ENCODE measurements around the gene RNF224.

DNA sequence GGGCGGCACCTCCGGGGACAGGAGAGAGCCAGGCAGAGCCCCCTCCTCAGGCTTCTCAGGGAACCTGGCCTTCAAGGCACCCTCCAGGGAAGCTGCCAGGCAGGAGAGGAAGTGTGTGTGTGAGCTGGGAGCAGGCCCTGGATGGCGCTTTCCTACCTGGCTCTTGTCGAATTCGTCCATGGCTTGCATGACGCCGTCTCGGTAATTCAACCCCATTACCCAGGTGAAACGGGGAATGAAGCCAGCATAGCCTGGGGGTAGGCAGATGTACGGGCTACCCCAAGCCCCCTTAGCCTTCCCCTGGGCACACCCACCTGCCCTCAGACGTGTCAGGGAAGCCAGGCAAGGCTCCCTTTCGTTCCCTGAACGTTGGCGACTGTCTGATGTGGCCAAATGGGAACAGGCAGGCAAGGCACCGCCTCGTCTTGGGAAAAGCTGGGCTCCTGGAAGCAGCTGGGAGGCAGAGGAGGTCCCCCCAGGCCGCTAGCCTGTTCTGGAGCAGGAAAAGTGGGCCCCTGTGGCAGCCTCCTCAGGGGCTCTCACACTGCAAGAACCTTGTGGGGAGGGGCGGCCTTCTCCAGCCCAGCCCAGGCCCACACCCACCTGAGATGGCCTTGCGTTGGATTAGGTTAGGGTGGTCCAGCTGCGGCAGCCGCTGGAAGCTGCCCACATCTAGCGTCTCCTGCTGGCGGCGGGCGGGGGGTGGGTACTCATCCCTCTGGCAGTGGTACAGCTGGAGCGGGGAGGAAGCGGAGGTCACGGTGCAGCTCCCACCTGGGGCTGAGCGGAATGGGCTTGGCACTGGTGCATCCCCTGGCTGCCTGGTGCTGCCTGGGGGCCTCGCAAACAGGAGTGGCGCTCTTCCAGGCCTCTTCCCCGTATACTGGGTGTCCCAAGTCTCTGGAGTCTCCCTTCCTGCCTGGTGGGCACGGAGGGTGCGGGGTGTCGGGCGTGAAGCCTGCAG lies 17.5 kb downstream of the RNF224 start:
- TF ChIP-seq POLR2A (IDR thresholded peaks at IDR 0.05; ENCODE audit: low read length) (no peak), SREBF2 (IDR thresholded peaks at IDR 0.05) (no peak), EP300 (IDR thresholded peaks at IDR 0.05) (no peak), KDM1A (IDR thresholded peaks at IDR 0.05; ENCODE audit: low read depth) (no peak), MAZ (IDR thresholded peaks at IDR 0.05; ENCODE audit: borderline replicate concordance, low read depth, low read length) (no peak), GATA3 (IDR thresholded peaks at IDR 0.05; ENCODE audit: borderline replicate concordance) (no peak), MYC (IDR thresholded peaks at IDR 0.05; ENCODE audit: borderline replicate concordance, low read length) (no peak), HDAC2 (IDR thresholded peaks at IDR 0.05) (no peak), SMC3 (IDR thresholded peaks at IDR 0.05) (no peak), RAD21 (conservative IDR thresholded peaks at IDR 0.05 in 1 of 2, IDR thresholded peaks at IDR 0.05 in 1 of 2) (no peak), ZFP36 (IDR thresholded peaks at IDR 0.05; ENCODE audit: borderline replicate concordance, partially characterized antibody) (no peak)
- TF ChIP-seq, protein P1, sequence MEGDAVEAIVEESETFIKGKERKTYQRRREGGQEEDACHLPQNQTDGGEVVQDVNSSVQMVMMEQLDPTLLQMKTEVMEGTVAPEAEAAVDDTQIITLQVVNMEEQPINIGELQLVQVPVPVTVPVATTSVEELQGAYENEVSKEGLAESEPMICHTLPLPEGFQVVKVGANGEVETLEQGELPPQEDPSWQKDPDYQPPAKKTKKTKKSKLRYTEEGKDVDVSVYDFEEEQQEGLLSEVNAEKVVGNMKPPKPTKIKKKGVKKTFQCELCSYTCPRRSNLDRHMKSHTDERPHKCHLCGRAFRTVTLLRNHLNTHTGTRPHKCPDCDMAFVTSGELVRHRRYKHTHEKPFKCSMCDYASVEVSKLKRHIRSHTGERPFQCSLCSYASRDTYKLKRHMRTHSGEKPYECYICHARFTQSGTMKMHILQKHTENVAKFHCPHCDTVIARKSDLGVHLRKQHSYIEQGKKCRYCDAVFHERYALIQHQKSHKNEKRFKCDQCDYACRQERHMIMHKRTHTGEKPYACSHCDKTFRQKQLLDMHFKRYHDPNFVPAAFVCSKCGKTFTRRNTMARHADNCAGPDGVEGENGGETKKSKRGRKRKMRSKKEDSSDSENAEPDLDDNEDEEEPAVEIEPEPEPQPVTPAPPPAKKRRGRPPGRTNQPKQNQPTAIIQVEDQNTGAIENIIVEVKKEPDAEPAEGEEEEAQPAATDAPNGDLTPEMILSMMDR (IDR thresholded peaks at IDR 0.05) = no peak
